ENCODE results near the gene ABHD1.
"Not testable (repeated sequence)": the region's sequence is repeated elsewhere in the genome, so short reads cannot be mapped to it uniquely, and the experiment has no call there.

Gene ABHD1

GRCh38 chr2:27174638-27175037, 51.0 kb downstream of the ABHD1 start:
- DNase-seq: no peak

GRCh38 chr2:27175330-27175729, 51.7 kb downstream of the ABHD1 start:
- no peak for DNase-seq

GRCh38 chr2:27175781-27176180, 52.2 kb downstream of the ABHD1 start:
- DNase-seq: not testable (repeated sequence)

- DNase-seq: no peak
These were observed 54.1 kb downstream of the ABHD1 start for GRCh38 chr2:27177441-27178351.

- no peak for DNase-seq
These were observed 54.9 kb downstream of the ABHD1 start for GRCh38 chr2:27178469-27178868.

GRCh38 chr2:27179344-27180000, 55.9 kb downstream of the ABHD1 start:
- no peak for DNase-seq

Data from stimulated activated CD4-positive, alpha-beta T cell treated with anti-CD3 and anti-CD28 coated beads, Interleukin-4, amount 100 ng/mL, for 4 hours (primary cell).